ENCODE results near the gene GALNT7. TPM values are rescaled to one million over a fixed set of nuclear protein-coding genes. Genes with fewer than 3 reads are reported as not detected.
A peak's percentile ranks its signal among the peaks of the same experiment; 100 is the strongest.

Gene GALNT7
- total and polyA plus RNA-seq, 8 donors, result 10.7 to 94.5 (median 37.9) TPM

GRCh38 chr4:173121076-173121561, 47.5 kb upstream of the GALNT7 start:
- no peaks in the 10 kb centered on the region for H3K27me3 ChIP-seq
- peak; percentile 40 to 73 for DNase-seq
- H3K9me3 ChIP-seq, result no peaks in the 10 kb centered on the region
- H3K27ac ChIP-seq, result no peak overlapping the region
- intact Hi-C loops (cut with DNase I; ENCODE audit: low total_unique reads), result no loop called here
- no peaks in the 10 kb centered on the region for H3K36me3 ChIP-seq
- H3K4me3 ChIP-seq, result no peak overlapping the region
- peaks cover 0 to 9% (median 3%) of the 10 kb centered on the region in 4 donors for H3K4me1 ChIP-seq
- WGBS, 5 donors, result 8 to 24% (median 19%) methylated on average over 3 of the region's 3 CpGs
- no peak for TF ChIP-seq POLR2A (IDR thresholded peaks at IDR 0.05)
- no peak for TF ChIP-seq CTCF (IDR thresholded peaks at IDR 0.05)
- TF ChIP-seq POLR2AphosphoS5 (IDR thresholded peaks at IDR 0.05), result no peak
- TF ChIP-seq EP300 (IDR thresholded peaks at IDR 0.05), result no peak

GRCh38 chr4:173124209-173124865, 44.3 kb upstream of the GALNT7 start:
- TF ChIP-seq EP300 (IDR thresholded peaks at IDR 0.05) (no peak), CTCF (IDR thresholded peaks at IDR 0.05) (no peak), POLR2AphosphoS5 (IDR thresholded peaks at IDR 0.05) (no peak), POLR2A (IDR thresholded peaks at IDR 0.05) (no peak)
- WGBS, 5 donors, result 88 to 94% (median 91%) methylated on average over 7 of the region's 7 CpGs
- Histone ChIP-seq H3K27ac (no peak overlapping the region), H3K36me3 (no peaks in the 10 kb centered on the region), H3K27me3 (no peaks in the 10 kb centered on the region), H3K4me3 (no peak overlapping the region), H3K9me3 (no peaks in the 10 kb centered on the region), H3K4me1 (peaks cover 0 to 9% (median 3%) of the 10 kb centered on the region in 4 donors)
- intact Hi-C loops (cut with DNase I; ENCODE audit: low total_unique reads), result no loop called here
- no peak for DNase-seq

- TF ChIP-seq CTCF (IDR thresholded peaks at IDR 0.05) (no peak), POLR2A (IDR thresholded peaks at IDR 0.05) (no peak), EP300 (IDR thresholded peaks at IDR 0.05) (no peak), POLR2AphosphoS5 (IDR thresholded peaks at IDR 0.05) (no peak)
- H3K27ac ChIP-seq, result no peak overlapping the region
- 84 to 96% (median 93%) methylated on average over 4 of the region's 4 CpGs for WGBS, 5 donors
- H3K36me3 ChIP-seq, result no peaks in the 10 kb centered on the region
- H3K4me3 ChIP-seq, result no peak overlapping the region
- H3K9me3 ChIP-seq, result no peaks in the 10 kb centered on the region
- intact Hi-C loops (cut with DNase I; ENCODE audit: low total_unique reads), result no loop called here
- no peak for DNase-seq
- peaks cover 0 to 9% (median 3%) of the 10 kb centered on the region in 4 donors for H3K4me1 ChIP-seq
- no peaks in the 10 kb centered on the region for H3K27me3 ChIP-seq
Observed at GRCh38 chr4:173125216-173125812, 43.3 kb upstream of the GALNT7 start.

GRCh38 chr4:173128199-173128890, 40.3 kb upstream of the GALNT7 start:
- DNase-seq, result no peak
- TF ChIP-seq CTCF (IDR thresholded peaks at IDR 0.05) (no peak), POLR2A (IDR thresholded peaks at IDR 0.05) (no peak), EP300 (IDR thresholded peaks at IDR 0.05) (no peak), POLR2AphosphoS5 (IDR thresholded peaks at IDR 0.05) (no peak)
- WGBS, 5 donors, result 79 to 90% (median 86%) methylated on average over 6 of the region's 6 CpGs
- no peaks in the 10 kb centered on the region for H3K9me3 ChIP-seq
- intact Hi-C loops (cut with DNase I; ENCODE audit: low total_unique reads), result no loop called here
- H3K36me3 ChIP-seq, result no peaks in the 10 kb centered on the region
- H3K27me3 ChIP-seq, result no peaks in the 10 kb centered on the region
- no peak overlapping the region for H3K4me3 ChIP-seq
- H3K27ac ChIP-seq, result no peak overlapping the region
- no peaks in the 10 kb centered on the region for H3K4me1 ChIP-seq
